ENCODE data around the gene CNNM3. TPM values are rescaled to one million over a fixed set of nuclear protein-coding genes. Genes with fewer than 3 reads are reported as not detected.

Gene CNNM3
- total and polyA plus RNA-seq, 4 donors: 10.0 to 19.8 (median 16.1) TPM

DNA sequence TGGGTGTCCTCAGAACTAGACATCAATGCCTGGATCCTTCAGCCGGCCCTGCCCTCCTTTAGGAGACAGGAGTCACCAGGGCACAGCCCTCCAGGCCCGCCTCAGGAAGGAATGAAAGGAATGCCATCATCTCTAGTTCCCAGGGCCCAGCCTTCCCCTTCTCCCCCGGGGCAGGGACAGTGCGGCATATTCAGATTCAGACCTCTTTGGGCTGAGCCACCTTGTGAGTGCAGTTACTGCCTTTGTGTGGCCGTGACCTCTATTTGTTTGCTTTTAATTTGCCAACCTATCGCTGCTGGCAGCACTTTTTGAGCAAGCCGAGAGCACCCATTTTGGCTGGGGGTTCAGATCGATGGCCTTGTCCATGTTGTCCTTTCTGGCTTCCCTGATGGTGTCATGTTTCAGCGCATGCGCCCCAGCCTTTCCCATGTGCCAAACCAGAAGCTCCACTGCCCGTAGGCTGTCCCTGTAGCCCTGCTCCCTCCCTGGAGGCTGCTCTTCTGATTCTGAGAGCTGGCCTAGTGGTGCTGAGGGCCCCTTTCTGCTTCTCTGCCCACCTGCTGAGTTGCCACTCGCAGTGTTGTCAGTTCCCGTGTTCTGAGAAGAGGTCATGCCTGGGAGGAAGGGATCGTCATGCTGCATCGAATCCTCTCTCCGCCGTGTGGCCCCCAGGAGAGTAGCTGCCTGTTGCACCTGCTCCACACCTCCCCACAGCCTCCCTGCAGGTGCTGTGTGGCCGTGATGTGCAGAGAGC lies 16.9 kb downstream of the CNNM3 start:
- Histone ChIP-seq H3K9ac (ENCODE audit: low read depth in 1 of 2, low read length in 2 of 2) (no peak overlapping the region), H3K4me1 (ENCODE audit: control insufficient read depth in 4 of 4, insufficient read depth in 4 of 4, low read length in 3 of 4) (peaks cover 15 to 43% (median 41%) of the 10 kb centered on the region in 4 donors), H3K27ac (ENCODE audit: low read depth in 1 of 2, low read length in 2 of 2) (peak overlapping the region; percentile 29 to 55), H3K9me3 (ENCODE audit: control insufficient read depth in 4 of 4, low read length in 3 of 4) (no peaks in the 10 kb centered on the region), H3K36me3 (ENCODE audit: control insufficient read depth in 4 of 4, insufficient read depth in 3 of 4, low read depth in 1 of 4, low read length in 3 of 4) (peaks cover 5 to 34% (median 19%) of the 10 kb centered on the region in 4 donors), H3K4me3 (ENCODE audit: low read depth in 1 of 3, low read length in 3 of 3) (no peak overlapping the region), H3K27me3 (ENCODE audit: control insufficient read depth in 4 of 4, insufficient read depth in 4 of 4, low read length in 3 of 4) (no peaks in the 10 kb centered on the region)
- DNase-seq (ENCODE audit: low spot score): peak; percentile 69
- WGBS: 34% methylated on average over 18 of the region's 18 CpGs
- TF ChIP-seq SP1 (IDR thresholded peaks at IDR 0.05) (peak; percentile 87), GABPA (IDR thresholded peaks at IDR 0.05 in 1 of 2, conservative IDR thresholded peaks at IDR 0.05 in 1 of 2) (no peak), CTCF (IDR thresholded peaks at IDR 0.05; ENCODE audit: low read depth, low read length, missing input control) (no peak), FOXA1 (IDR thresholded peaks at IDR 0.05) (peak; percentile 71), HNF4G (IDR thresholded peaks at IDR 0.05) (peak; percentile 26), MAX (IDR thresholded peaks at IDR 0.05) (peak; percentile 90), RXRA (IDR thresholded peaks at IDR 0.05) (peak; percentile 91 to 93), TAF1 (conservative IDR thresholded peaks at IDR 0.05) (peak; percentile 74), HNF4A (conservative IDR thresholded peaks at IDR 0.05) (peak; percentile 65 to 84), YY1 (IDR thresholded peaks at IDR 0.05) (peak; percentile 99), JUND (IDR thresholded peaks at IDR 0.05) (peak in 1 of 2 donors; percentile 65), NR2F2 (IDR thresholded peaks at IDR 0.05) (peak; percentile 75), RAD21 (IDR thresholded peaks at IDR 0.05) (peak; percentile 49 to 54), FOXA2 (IDR thresholded peaks at IDR 0.05) (peak; percentile 82), ATF3 (IDR thresholded peaks at IDR 0.05) (peak; percentile 33), EGR1 (IDR thresholded peaks at IDR 0.05; ENCODE audit: low read depth in 2 of 2) (peak in 1 of 2 donors; percentile 29)
- TF ChIP-seq, protein P1, sequence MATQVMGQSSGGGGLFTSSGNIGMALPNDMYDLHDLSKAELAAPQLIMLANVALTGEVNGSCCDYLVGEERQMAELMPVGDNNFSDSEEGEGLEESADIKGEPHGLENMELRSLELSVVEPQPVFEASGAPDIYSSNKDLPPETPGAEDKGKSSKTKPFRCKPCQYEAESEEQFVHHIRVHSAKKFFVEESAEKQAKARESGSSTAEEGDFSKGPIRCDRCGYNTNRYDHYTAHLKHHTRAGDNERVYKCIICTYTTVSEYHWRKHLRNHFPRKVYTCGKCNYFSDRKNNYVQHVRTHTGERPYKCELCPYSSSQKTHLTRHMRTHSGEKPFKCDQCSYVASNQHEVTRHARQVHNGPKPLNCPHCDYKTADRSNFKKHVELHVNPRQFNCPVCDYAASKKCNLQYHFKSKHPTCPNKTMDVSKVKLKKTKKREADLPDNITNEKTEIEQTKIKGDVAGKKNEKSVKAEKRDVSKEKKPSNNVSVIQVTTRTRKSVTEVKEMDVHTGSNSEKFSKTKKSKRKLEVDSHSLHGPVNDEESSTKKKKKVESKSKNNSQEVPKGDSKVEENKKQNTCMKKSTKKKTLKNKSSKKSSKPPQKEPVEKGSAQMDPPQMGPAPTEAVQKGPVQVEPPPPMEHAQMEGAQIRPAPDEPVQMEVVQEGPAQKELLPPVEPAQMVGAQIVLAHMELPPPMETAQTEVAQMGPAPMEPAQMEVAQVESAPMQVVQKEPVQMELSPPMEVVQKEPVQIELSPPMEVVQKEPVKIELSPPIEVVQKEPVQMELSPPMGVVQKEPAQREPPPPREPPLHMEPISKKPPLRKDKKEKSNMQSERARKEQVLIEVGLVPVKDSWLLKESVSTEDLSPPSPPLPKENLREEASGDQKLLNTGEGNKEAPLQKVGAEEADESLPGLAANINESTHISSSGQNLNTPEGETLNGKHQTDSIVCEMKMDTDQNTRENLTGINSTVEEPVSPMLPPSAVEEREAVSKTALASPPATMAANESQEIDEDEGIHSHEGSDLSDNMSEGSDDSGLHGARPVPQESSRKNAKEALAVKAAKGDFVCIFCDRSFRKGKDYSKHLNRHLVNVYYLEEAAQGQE (IDR thresholded peaks at IDR 0.05): peak; percentile 92
- TF ChIP-seq, protein P2, sequence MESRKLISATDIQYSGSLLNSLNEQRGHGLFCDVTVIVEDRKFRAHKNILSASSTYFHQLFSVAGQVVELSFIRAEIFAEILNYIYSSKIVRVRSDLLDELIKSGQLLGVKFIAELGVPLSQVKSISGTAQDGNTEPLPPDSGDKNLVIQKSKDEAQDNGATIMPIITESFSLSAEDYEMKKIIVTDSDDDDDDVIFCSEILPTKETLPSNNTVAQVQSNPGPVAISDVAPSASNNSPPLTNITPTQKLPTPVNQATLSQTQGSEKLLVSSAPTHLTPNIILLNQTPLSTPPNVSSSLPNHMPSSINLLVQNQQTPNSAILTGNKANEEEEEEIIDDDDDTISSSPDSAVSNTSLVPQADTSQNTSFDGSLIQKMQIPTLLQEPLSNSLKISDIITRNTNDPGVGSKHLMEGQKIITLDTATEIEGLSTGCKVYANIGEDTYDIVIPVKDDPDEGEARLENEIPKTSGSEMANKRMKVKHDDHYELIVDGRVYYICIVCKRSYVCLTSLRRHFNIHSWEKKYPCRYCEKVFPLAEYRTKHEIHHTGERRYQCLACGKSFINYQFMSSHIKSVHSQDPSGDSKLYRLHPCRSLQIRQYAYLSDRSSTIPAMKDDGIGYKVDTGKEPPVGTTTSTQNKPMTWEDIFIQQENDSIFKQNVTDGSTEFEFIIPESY (IDR thresholded peaks at IDR 0.05): peak; percentile 89

All from liver (tissue), 9 donors.